GM12864 (cell line): ENCODE data around the gene ZNF646.

Experiments used
- DNase-seq: peaks from one replicate; pipeline ENCODE4 v3.0.0-alpha.2; 2011; ENCODE audit warnings: low read depth
- H3K4me3 ChIP-seq: 2 replicates; pipeline ENCODE4 v1.5.1; 2011; ENCODE audit warnings: mild to moderate bottlenecking, low read depth, low read length, control low read depth
- TF ChIP-seq, protein P1 (sequence below): IDR thresholded peaks from 2 replicates; pipeline ENCODE4 v1.5.1; 2011; ENCODE audit warnings: low read depth, mild to moderate bottlenecking, moderate library complexity, low read length, control low read depth, inconsistent platforms; ENCODE audit errors: missing control alignments

Gene ZNF646

DNA sequence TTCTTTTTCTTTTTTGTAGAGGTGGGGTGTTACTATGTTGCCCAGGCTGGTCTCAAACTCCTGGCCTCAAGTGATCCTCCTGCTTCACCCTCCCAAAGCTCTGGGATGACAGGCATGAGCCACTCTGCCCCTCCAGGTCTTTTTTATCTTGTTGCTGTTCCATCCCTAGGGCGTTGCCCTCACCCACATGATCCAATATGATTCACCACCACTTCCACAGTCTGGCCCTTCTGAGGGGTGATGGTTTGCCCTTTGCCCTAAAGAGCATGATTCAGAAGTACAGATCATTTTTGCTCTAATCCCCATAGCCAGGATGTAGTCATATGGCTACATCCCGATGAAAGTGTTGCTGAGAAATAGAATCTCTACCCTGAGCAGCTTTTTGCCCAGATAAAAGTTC is 22.1 kb upstream of the ZNF646 start:
- no peak overlapping the region for H3K4me3 ChIP-seq
- no peak for DNase-seq
- TF ChIP-seq, protein P1, sequence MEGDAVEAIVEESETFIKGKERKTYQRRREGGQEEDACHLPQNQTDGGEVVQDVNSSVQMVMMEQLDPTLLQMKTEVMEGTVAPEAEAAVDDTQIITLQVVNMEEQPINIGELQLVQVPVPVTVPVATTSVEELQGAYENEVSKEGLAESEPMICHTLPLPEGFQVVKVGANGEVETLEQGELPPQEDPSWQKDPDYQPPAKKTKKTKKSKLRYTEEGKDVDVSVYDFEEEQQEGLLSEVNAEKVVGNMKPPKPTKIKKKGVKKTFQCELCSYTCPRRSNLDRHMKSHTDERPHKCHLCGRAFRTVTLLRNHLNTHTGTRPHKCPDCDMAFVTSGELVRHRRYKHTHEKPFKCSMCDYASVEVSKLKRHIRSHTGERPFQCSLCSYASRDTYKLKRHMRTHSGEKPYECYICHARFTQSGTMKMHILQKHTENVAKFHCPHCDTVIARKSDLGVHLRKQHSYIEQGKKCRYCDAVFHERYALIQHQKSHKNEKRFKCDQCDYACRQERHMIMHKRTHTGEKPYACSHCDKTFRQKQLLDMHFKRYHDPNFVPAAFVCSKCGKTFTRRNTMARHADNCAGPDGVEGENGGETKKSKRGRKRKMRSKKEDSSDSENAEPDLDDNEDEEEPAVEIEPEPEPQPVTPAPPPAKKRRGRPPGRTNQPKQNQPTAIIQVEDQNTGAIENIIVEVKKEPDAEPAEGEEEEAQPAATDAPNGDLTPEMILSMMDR, result no peak

DNA sequence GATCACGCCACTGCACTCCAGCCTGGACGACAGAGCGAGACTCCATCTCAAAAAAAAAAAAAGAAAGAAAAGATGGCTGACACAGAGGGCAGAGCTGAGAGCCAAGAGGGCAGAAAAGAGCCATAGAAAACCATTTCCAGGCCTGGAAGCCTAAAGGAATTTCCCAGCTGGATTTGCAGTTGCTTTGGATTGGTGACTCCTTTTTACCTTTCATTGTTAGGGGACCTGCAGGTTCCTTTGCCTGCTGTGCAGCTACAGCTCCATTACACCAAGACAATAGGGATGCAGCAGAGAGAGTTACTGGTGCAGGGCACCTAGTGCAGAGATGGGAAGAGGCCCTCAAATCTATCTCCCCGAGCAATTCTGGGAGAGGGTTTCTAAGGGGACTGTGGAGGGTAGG is 18.6 kb upstream of the ZNF646 start:
- no peak overlapping the region for H3K4me3 ChIP-seq
- no peak for DNase-seq
- TF ChIP-seq, protein P1, result no peak

DNA sequence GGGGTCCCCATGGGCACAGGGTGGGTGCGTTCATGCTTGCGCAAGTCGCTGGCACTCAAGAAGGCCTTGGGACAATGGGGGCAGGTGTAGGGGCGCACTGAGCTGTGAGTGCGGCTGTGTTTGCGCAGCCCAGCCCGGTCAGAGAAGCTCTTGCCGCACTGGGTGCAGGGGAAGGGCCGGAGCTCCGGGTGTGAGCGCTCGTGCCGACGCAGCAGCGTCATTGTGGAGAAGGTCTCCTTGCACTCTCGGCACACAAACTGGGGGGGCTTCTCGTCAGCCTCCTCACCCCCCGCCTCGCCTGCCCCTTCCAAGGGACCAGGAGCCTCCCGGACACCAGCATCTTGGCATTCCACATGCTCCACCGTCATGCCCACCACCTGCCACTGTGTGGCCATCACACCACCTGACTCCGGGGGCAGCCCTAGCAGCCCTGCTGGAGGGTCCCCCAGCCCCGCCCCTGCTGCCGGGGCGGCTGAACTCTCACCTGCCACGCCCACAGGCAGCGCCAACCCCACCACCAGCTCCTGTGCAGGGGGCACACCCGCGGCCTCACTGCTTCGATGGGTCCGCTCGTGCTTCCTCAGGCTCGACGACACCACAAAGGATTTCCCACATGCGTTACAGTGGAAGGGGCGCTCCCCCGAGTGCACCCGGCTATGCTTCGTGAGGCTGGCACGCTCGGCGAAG is 13.0 kb upstream of the ZNF646 start:
- no peak for DNase-seq
- H3K4me3 ChIP-seq, result no peak overlapping the region
- TF ChIP-seq, protein P1, result no peak

DNA sequence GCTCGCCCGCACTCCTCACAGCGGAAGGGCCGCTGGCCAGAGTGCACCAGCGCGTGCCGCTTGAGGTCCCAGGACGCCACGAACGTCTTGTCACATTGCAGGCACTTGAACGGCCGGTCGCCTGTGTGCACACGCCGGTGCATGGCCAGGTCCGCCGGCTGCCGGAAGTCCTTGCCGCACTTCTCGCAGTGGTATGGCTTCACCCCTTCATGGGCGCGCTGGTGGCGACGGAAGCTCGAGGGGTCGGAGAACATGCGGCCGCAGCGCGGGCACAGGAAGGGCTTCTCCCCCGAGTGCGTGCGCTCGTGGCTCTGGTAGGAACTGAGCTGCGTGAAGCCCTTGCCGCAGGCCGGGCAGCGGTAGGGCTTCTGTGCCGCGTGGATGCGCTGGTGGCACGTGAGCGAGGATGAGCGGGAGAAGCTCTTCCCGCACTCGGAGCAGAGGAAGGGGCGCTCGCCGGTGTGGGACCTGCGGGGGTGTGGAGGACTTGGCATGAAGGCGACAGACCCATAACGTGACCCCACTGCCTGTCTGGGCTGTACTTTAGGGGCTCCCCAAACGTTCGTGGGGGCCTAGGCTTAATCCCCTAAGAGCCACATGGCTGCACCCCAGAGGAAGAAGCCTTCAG is 12.3 kb upstream of the ZNF646 start:
- no peak for DNase-seq
- no peak overlapping the region for H3K4me3 ChIP-seq
- TF ChIP-seq, protein P1, result no peak

DNA sequence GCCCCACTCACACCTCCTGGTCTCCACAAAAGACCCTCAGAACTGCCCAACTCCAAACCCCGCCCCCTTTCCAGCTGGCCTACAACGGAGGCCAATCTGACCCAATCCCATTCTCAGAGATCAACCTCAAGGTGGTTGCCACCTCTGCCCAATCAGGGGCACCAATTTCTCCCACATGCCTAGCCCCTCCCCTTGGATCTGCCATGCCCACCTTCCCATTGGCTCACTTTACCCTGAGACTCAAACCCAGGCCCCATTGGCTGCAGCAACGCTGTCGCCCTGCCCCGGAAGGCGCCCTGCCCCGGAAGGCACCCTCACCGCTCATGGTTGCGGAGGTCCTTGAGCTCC is 10.8 kb upstream of the ZNF646 start:
- TF ChIP-seq, protein P1, result no peak
- no peak overlapping the region for H3K4me3 ChIP-seq
- DNase-seq, result no peak

DNA sequence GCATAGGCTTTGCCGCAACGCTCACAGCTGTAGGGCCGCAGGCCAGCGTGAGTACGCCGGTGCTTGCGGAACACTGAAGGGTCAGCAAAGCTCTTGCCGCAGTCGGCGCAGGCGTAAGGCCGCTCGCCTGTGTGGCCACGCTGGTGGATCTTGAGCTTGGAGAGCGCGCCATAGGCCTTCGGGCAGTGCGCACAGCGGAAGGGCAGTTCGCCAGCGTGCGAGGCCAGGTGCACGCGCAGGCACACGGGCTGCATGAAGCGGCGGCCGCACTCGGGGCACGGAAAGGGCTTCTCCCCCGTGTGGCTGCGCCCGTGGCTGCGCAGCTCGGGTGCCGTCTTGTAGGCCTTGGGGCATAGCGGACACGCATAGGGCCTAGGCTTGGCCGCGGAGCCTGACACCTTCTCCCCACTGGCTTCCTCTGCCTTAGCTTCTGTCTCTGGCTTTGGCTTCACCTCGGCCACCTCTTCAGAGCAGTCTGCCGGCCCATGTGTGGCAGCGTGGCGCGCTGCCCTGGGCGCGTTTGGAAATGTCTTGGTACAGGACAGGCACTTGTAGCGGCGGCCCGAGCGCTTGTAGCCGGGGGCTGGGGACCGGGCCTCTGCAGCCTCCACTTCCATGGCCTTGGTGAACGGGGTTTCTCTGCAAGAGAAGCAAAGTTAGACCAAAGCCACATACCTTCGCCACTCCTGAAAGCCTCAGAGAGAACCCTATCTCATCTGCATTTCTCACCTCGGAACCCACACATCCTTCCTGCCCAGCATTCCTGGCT is 10.2 kb upstream of the ZNF646 start:
- no peak overlapping the region for H3K4me3 ChIP-seq
- TF ChIP-seq, protein P1, result no peak
- DNase-seq, result no peak
